NCI-H2171 treated with DMSO at 0.1 percent for 48 hours (cell line): Measurements from ENCODE around the gene PEA15.

Experiments
- DNase-seq: peaks from one replicate; lab custom pipeline; 2025; lab: John Stamatoyannopoulos, UW

PEA15 gene

DNA sequence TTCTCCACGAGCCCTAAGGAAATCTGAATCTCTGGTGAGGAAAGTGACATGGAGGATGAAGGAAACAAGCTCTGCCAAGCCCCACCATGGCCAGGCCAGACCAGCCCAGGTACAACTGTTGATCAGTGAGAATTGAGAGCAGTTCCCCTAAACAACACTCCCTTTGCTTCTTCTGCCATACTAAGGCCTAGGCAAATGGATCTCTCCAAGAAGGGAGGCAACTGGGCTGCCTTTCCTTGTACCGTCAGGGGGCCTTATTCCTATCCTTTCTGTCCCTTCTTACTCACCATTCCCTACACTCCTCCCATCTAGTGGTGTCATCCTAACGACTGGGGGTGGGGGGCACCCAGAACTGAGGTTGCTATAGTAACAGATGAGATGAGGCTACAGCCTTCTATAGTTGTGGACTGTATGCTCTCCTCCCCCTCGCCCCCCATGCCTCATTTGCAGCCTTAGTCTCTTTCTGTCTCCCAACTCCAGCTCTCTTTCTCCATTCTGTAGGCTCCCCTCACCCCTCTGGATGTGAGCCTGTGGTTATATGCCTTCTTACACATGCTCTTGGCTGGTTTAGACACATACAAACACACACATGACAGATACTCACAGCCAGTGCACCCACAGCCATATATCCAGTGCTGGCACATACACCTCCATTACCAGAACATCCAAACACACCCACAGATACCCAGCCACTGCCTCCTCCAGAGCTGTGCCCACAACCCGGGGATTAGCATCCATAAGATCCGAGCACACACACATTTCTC, 3.6 kb downstream of the PEA15 start:
- no peak for DNase-seq

DNA sequence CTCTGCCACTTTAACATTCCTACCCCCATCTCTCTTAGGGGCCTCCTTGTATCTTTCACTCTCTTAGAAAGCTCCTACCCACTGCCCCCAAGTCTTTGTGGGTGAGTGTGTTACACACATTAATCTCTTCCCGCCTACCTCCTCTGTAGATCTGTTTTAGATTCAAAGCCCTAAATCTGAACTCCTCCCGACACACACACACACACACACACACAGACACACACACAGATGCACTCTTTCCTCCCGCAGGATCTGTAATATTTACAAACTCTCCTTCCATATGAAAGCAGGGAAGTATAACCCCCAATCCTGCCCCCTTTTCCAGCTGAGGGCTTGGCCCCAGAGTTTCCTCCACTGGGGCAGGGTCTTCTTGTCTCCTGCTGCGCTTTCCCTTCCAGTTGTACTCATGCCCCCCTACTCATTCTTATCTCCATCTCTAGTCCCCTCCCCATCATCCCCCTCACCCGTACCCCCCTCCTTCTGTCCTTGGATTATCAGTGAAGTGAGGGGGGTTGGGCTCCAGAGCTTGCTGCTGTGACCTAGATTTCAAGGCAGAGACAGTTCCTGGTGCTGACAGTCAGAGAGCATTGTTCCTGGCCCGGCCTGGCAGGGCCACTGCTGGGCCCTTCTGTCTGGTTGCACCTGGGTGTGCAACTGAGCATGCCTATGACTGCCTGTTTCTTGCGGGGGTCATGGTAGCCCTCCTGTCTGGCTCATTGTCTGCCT, 4.3 kb downstream of the PEA15 start:
- DNase-seq, result no peak

GRCh38 chr1:160210561-160210960, 5.4 kb downstream of the PEA15 start:
- DNase-seq, result no peak

DNA sequence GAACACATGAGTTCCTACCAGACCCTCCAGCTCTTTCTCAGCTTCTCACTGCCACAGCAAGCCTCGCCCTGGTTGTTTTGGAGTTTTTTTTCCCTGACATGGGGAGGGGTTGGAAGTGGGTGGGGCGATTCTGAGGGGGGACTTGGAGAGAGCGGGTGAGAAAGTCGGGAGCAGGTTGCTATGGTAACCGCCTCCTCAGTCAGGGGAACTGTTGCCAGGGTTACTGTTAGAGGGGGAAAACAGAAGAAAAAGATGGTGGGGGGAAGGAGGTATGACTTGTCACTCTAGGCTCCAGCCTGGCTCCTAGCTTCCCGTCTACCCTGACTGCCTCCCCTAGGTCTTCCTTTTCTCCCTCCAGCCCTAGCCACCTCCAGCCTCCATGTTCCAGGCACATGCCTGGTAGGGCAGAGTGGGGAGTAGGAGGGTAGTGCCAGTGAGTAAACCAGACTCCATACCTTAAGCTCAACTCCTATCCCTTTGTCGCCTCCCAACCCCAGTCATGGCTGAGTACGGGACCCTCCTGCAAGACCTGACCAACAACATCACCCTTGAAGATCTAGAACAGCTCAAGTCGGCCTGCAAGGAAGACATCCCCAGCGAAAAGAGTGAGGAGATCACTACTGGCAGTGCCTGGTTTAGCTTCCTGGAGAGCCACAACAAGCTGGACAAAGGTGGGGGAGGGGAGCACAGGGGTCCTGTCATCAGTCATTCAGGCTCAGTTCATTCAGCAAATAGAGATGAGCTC, 6.0 kb downstream of the PEA15 start:
- no peak for DNase-seq

DNA sequence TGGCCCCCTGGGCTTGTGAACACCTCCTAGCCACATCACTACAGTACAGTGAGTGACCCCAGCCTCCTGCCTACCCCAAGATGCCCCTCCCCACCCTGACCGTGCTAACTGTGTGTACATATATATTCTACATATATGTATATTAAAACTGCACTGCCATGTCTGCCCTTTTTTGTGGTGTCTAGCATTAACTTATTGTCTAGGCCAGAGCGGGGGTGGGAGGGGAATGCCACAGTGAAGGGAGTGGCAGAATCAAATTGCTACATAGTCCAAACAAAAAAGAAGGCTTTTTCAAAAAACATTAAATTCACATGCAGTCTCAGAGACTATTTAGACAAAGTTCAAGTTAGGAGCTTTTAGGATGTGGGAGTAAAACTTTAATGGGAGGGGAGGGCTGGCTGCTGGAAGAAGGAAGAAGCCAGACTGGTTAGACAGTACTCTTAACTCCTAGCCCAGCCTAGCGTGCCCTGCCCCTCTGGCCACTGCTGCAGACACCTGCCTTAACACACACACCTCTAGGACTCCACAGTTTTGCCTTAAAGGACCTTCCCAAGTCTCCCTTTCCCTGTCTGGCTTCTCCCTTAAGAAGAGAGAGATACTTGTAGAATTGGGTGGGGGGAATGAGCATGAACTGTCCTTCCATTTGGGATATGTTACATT, 9.4 kb downstream of the PEA15 start:
- DNase-seq, result no peak

DNA sequence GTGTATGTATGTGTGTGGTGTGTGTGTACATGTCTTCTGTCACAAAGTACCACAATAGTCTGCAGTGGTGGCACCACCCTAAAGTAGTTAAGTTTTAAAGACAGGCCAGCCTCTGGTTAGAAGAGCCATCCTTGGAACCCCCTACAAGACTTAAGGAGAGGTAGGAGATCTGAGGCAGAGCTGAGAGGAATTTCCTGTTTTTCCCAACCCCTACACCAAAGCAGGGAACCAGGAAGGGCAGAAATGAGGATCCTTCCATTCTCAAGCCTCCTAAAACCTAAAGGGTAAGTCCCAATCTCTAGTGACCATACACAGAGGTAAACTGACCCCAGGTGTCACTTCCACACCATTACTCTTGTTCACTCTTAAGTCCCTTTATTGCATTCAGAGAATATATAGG, 11.1 kb downstream of the PEA15 start:
- DNase-seq, result no peak

- no peak for DNase-seq
Measured at GRCh38 chr1:160217481-160218051, 12.4 kb downstream of the PEA15 start.

DNA sequence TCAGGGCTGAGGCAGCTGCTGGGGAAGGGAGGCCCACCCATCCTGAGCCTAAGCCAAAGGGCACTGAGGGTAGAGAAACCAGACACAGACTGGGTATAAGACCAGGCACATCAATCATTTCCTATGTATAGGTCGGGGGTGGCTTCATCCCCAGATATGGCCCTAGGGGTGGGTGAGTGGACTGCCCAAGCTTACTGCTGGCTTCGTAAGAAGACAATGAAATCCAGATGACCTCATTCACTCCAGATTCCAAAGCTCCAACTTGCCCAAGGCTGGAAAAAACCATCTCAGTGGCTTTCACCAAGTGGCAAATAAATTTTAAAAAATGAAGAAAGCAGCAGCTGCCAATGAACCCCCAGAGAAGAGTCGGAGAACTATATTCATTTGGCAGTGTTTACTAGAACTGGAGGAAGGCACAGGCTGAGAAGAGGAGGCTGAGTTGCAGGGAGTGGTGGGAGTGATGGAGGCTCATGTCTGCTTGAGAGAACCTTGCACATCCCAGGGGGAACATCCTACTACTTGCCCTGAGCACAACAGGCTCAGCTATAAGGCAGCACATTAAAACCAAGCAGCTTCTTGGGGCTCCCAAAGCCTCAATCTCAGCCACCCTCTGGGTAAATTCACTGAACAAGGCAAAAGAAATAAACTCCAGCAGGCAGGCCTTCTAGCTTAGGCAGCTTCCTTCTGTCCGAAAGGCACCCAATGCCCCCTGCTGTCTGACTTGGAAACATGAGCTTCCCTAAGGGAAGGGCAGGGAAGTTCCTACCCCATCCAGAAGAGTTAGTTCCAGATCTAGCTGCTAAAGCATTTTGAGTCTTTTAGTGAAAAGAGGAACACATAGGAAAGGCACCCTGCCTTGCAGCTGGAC, 14.1 kb downstream of the PEA15 start:
- peak; percentile 33 for DNase-seq

- no peak for DNase-seq
Measured at GRCh38 chr1:160220301-160220700, 15.1 kb downstream of the PEA15 start.

- no peak for DNase-seq
Measured at GRCh38 chr1:160221089-160221488, 15.9 kb downstream of the PEA15 start.

- DNase-seq, result no peak
Measured at GRCh38 chr1:160222546-160222945, 17.4 kb downstream of the PEA15 start.

DNA sequence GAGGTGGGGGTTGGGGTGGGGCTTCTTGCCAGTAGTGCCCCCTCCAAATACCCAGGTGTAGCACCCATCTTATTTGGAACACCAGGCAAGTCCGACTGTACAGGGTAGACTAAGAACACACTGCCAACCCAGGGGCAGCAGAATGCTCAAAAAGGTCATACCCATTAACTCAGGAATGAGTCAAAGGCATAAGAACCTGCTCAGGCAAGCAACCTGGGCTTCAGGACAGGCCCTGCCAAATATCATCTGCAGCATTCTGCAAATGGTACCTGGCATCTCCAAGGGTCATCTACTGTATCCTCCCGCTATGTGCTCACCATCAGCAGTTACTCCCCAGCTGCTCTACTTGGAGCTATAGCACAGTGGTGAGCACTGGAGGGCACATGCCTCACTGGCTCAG, 19.4 kb downstream of the PEA15 start:
- DNase-seq, result no peak

DNA sequence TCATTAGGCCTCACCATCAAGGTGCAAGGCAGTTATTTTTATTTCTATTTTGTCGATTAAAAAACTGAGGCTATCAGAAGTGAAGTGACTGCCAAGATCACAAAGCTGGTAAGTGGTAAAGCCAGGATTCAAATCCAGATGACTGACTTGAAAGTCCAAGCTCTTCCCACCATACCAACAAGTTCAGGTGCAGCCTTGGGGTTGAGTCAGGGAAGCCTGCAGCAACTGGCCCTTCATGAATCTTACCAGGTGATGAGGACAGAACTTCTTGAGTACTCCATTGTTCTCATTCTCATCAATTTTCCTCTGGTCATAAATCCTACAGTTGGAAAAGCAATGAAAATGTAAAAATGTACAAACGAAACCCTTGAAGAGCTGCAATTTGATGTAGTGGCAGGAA, 20.2 kb downstream of the PEA15 start:
- no peak for DNase-seq

GRCh38 chr1:160226623-160227022, 21.4 kb downstream of the PEA15 start:
- DNase-seq, result no peak

DNA sequence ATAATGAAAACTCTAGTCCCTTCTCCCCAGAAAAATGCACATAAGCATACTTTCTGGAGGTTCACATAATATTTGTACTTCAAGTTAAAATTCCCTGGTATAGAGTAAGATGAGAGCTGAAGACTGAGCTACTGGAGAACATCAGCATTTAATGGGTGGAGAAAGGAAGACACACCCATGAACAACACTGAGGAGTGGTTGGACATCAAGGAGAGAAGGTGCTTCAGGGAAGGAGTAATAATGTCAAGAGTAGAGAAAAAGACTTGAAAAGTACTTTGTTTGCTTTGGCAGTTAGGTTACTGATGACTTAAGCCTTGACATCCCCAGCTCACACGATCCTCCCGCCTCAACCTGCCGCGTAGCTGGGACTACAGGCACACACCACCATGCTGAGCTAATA, 21.9 kb downstream of the PEA15 start:
- no peak for DNase-seq

- no peak for DNase-seq
Measured at GRCh38 chr1:160227561-160227960, 22.4 kb downstream of the PEA15 start.

DNA sequence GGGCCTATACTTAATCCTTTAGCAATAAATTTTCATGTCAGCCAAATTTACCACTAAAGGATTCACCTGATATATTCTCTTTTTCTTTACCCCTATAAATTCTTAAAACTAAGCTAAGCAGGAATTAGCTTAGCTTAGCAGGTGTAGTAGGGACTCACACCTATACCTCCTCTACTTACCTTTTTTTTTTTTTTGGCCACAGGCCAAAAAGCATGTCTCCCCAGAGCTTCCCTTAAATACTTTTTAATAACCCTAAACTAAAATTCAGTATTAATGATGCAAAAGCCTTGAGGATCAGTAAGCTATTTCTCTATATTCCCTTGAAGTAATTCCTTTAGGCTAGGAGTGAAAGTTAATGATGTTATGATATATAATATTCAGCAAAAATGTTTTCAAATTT, 23.2 kb downstream of the PEA15 start:
- no peak for DNase-seq

GRCh38 chr1:160232911-160233310, 27.7 kb downstream of the PEA15 start:
- no peak for DNase-seq

GRCh38 chr1:160236806-160237205, 31.6 kb downstream of the PEA15 start:
- no peak for DNase-seq

- no peak for DNase-seq
Measured at GRCh38 chr1:160237558-160237957, 32.4 kb downstream of the PEA15 start.

DNA sequence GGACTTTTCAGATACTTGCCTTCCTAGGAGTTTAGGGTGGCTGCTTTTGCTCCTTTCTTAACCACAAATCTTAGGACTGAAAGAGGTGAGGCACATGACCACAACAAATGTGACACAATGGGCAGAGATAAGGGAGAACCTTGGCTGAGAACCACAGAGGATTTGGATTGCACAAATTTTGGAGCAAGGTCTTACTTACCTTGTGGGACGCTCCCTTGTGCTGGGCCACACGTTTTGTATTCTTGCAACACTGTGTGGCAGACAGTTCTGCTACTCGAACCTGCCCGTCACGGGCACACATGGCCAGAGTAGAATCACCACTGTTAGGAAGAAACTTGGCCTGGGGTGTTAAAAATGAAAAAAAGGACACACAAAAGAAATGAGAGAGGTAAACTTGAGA, 33.2 kb downstream of the PEA15 start:
- DNase-seq, result no peak
